ENCODE data around the gene RRP7A. TPM values are rescaled to one million over a fixed set of nuclear protein-coding genes. Genes with fewer than 3 reads are reported as not detected.
"Not testable (repeated sequence)": the region's sequence is repeated elsewhere in the genome, so short reads cannot be mapped to it uniquely, and the experiment has no call there.

RRP7A gene
- total and polyA plus RNA-seq, 10 of the 15 experiments (the other 5 are each of a cell fraction or from before 2014, with no cell fraction given): 2.9 to 114 (median 43.8) TPM

DNA sequence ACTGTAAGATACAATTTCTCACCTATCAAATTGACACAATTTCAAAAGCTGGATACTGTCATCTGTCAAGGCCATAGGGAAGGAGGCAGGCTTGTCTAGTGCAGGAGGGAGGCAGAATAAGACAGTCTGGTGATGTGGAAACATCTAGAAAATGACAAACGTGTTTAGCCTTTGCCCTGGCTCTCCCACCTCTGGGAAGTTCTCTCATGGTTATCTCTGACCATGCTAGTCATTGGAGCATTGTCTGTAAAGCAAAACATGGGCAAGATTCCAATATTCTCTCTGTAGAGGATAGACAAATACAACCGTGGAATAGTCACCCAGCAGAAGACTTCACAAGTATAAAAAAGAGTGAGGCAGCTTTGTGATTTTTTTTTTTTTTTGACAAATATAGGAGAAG, 25.1 kb upstream of the RRP7A start:
- in situ Hi-C loops (cut with MboI): no loop called here
- Histone ChIP-seq H2AFZ (ENCODE audit: control insufficient read depth, low read depth, low read length) (no peak overlapping the region), H3K9me3 (replicated peaks; ENCODE audit: control insufficient read depth, insufficient read depth, low read length) (no peaks in the 10 kb centered on the region), H3K9ac (ENCODE audit: control insufficient read depth, insufficient read depth, low read length) (no peak overlapping the region), H3K79me2 (ENCODE audit: control insufficient read depth, insufficient read depth, low read length) (no peaks in the 10 kb centered on the region), H3K4me3 (no peak overlapping the region), H4K20me1 (ENCODE audit: control insufficient read depth, insufficient read depth) (no peaks in the 10 kb centered on the region), H3K4me2 (ENCODE audit: control insufficient read depth, insufficient read depth) (no peak overlapping the region), H3K36me3 (ENCODE audit: control insufficient read depth in 2 of 2, insufficient read depth in 2 of 2, low read length in 1 of 2) (no peaks in the 10 kb centered on the region), H3K27me3 (replicated peaks in 1 of 2; ENCODE audit: control insufficient read depth in 2 of 2, insufficient read depth in 2 of 2, low read length in 1 of 2) (no peaks in the 10 kb centered on the region), H3K4me1 (ENCODE audit: control insufficient read depth, insufficient read depth, low read length) (no peaks in the 10 kb centered on the region), H3K27ac (ENCODE audit: control insufficient read depth, insufficient read depth) (no peak overlapping the region)
- ChIA-PET SMC1A (ENCODE audit: uncharacterized antibody, unreplicated experiment) (interaction anchor here (0.6 to 2.2 kb wide), 2 partner anchors 11 to 86 kb away, joined by 5 to 9 read pairs; no protein-coding TSS in a partner anchor), RAD21 (ENCODE audit: unreplicated experiment) (no interaction called here), POLR2A (interaction anchor here (0.6 to 0.7 kb wide), 2 partner anchors 21 to 87 kb away, joined by 4 read pairs; no protein-coding TSS in a partner anchor), CTCF (interaction anchor here (1.8 kb wide), 1 partner anchor 12 kb away, joined by 4 read pairs; no protein-coding TSS in a partner anchor)
- TF ChIP-seq CHD2 (IDR thresholded peaks at IDR 0.05; ENCODE audit: borderline replicate concordance, low read depth, low read length) (no peak), POLR2A (IDR thresholded peaks at IDR 0.05; ENCODE audit: low read depth, low read length) (no peak), PAX8 (IDR thresholded peaks at IDR 0.05) (no peak)
- TF ChIP-seq, protein P1, sequence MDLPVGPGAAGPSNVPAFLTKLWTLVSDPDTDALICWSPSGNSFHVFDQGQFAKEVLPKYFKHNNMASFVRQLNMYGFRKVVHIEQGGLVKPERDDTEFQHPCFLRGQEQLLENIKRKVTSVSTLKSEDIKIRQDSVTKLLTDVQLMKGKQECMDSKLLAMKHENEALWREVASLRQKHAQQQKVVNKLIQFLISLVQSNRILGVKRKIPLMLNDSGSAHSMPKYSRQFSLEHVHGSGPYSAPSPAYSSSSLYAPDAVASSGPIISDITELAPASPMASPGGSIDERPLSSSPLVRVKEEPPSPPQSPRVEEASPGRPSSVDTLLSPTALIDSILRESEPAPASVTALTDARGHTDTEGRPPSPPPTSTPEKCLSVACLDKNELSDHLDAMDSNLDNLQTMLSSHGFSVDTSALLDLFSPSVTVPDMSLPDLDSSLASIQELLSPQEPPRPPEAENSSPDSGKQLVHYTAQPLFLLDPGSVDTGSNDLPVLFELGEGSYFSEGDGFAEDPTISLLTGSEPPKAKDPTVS (IDR thresholded peaks at IDR 0.05; ENCODE audit: low read depth, low read length): no peak
- 4% methylated on average over 2 of the region's 2 CpGs for WGBS (ENCODE audit: insufficient coverage, insufficient replicate concordance, low lambda C conversion rate, missing lambda C conversion rate)
- intact Hi-C loops (cut with micrococcal nuclease; ENCODE audit: unreplicated experiment): no loop called here
- FAIRE-seq (no peak), ATAC-seq (no peak), DNase-seq (ENCODE audit: low read depth, low spot score) (no peak)
- BruUV-seq (replicated peaks): no TSS peak

- H3K4me2 ChIP-seq (ENCODE audit: control insufficient read depth, insufficient read depth): 0 out of 2 replicates have a peak overlapping the region, but pooled peaks have one; percentile 33
- FAIRE-seq (peak; percentile 56), ATAC-seq (peak; percentile 85)
- SMC1A ChIA-PET (ENCODE audit: uncharacterized antibody, unreplicated experiment); H4K20me1 ChIP-seq (ENCODE audit: control insufficient read depth, insufficient read depth); H3K4me3 ChIP-seq; BruUV-seq (replicated peaks); H3K9ac ChIP-seq (ENCODE audit: control insufficient read depth, insufficient read depth, low read length); DNase-seq (ENCODE audit: low read depth, low spot score); CTCF ChIA-PET; H2AFZ ChIP-seq (ENCODE audit: control insufficient read depth, low read depth, low read length); H3K36me3 ChIP-seq (ENCODE audit: control insufficient read depth in 2 of 2, insufficient read depth in 2 of 2, low read length in 1 of 2); in situ Hi-C loops (cut with MboI); H3K79me2 ChIP-seq (ENCODE audit: control insufficient read depth, insufficient read depth, low read length); intact Hi-C loops (cut with micrococcal nuclease; ENCODE audit: unreplicated experiment); H3K9me3 ChIP-seq (replicated peaks; ENCODE audit: control insufficient read depth, insufficient read depth, low read length); H3K27me3 ChIP-seq (replicated peaks in 1 of 2; ENCODE audit: control insufficient read depth in 2 of 2, insufficient read depth in 2 of 2, low read length in 1 of 2): not testable (repeated sequence)
- RAD21 ChIA-PET (ENCODE audit: unreplicated experiment): interaction anchor here (1.3 kb wide), 1 partner anchor 11 kb away, joined by 3 read pairs; no protein-coding TSS in a partner anchor
- peaks cover 17% of the 10 kb centered on the region for H3K4me1 ChIP-seq (ENCODE audit: control insufficient read depth, insufficient read depth, low read length)
- peak; percentile 21 to 84; a peak in 2 of 4 replicates for TF ChIP-seq BHLHE40 (IDR thresholded peaks at IDR 0.05; ENCODE audit: borderline replicate concordance in 1 of 2, low read depth in 2 of 2, low read length in 1 of 2)
- peak overlapping the region; percentile 18; the same call in 1 of the 2 replicates for H3K27ac ChIP-seq (ENCODE audit: control insufficient read depth, insufficient read depth)
- 1% methylated on average over 8 of the region's 11 CpGs for WGBS (ENCODE audit: insufficient coverage, insufficient replicate concordance, low lambda C conversion rate, missing lambda C conversion rate)
- POLR2A ChIA-PET: interaction anchor here (0.6 to 0.7 kb wide), 4 partner anchors 44 to 359 kb away, joined by 3 to 8 read pairs (median 6); no protein-coding TSS in a partner anchor
Measured at GRCh38 chr22:42539236-42539771, 19.7 kb upstream of the RRP7A start.
